ENCODE measurements around the gene MPHOSPH9. TPM values are rescaled to one million over a fixed set of nuclear protein-coding genes. Genes with fewer than 3 reads are reported as not detected.

Gene MPHOSPH9
- total RNA-seq, 4 donors from 2014 or later, result 21.6 to 53.6 (median 39.1) TPM

DNA sequence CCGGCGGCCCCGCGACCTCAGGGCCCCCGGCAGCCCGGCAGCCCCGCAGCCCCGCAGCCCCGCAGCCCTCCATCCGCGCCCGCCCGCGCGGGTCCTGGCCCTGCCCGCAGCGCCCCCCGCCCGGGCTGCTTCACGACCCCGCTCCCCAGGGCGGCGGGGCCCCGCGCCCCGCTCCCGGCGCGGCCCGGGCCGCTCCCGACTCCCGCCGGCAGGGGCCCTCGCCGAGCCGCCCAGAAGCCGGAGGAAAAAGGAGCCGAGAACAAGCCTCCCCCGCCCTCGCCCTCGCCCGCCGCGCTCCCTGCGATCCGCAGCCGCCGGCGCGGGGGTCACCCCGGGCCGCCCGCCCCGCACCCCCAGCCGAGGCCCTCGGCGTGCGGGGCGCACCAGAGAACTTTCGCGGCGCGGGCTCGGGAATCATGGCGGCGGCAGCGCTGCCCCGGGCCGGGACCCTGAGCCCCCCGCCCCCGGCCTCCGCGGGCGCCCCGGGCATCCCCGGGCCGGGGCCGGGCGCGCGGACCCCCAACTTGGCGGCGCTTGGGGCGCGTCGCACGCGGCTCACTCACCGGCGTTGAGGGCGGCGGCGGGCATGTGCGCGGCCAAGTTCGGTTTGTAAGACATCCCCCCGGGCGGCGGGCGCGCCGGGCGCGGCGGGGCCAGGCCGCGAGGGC, 38.2 kb upstream of the MPHOSPH9 start:
- no peak for TF ChIP-seq POLR2A (IDR thresholded peaks at IDR 0.05)
- TF ChIP-seq, protein P1, sequence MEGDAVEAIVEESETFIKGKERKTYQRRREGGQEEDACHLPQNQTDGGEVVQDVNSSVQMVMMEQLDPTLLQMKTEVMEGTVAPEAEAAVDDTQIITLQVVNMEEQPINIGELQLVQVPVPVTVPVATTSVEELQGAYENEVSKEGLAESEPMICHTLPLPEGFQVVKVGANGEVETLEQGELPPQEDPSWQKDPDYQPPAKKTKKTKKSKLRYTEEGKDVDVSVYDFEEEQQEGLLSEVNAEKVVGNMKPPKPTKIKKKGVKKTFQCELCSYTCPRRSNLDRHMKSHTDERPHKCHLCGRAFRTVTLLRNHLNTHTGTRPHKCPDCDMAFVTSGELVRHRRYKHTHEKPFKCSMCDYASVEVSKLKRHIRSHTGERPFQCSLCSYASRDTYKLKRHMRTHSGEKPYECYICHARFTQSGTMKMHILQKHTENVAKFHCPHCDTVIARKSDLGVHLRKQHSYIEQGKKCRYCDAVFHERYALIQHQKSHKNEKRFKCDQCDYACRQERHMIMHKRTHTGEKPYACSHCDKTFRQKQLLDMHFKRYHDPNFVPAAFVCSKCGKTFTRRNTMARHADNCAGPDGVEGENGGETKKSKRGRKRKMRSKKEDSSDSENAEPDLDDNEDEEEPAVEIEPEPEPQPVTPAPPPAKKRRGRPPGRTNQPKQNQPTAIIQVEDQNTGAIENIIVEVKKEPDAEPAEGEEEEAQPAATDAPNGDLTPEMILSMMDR (IDR thresholded peaks at IDR 0.05), result peak in 3 of 6 experiments; percentile 58 to 80 (median 74)
- Histone ChIP-seq H3K27ac (peak overlapping the region in 2 of 3 donors; percentile 68 to 85), H3K9me3 (no peaks in the 10 kb centered on the region), H3K4me3 (replicated peaks in 1 of 3) (peak overlapping the region in 2 of 3 donors; percentile 41 to 68), H3K4me1 (peaks cover 19 to 21% of the 10 kb centered on the region in 2 donors), H3K36me3 (no peaks in the 10 kb centered on the region), H3K27me3 (no peaks in the 10 kb centered on the region)
- DNase-seq, result peak; percentile 67 to 75
- WGBS, 2 donors, result 0% methylated on average over 1 to 9 of the region's 108 CpGs
- intact Hi-C loops (cut with DNase I), result no loop called here

DNA sequence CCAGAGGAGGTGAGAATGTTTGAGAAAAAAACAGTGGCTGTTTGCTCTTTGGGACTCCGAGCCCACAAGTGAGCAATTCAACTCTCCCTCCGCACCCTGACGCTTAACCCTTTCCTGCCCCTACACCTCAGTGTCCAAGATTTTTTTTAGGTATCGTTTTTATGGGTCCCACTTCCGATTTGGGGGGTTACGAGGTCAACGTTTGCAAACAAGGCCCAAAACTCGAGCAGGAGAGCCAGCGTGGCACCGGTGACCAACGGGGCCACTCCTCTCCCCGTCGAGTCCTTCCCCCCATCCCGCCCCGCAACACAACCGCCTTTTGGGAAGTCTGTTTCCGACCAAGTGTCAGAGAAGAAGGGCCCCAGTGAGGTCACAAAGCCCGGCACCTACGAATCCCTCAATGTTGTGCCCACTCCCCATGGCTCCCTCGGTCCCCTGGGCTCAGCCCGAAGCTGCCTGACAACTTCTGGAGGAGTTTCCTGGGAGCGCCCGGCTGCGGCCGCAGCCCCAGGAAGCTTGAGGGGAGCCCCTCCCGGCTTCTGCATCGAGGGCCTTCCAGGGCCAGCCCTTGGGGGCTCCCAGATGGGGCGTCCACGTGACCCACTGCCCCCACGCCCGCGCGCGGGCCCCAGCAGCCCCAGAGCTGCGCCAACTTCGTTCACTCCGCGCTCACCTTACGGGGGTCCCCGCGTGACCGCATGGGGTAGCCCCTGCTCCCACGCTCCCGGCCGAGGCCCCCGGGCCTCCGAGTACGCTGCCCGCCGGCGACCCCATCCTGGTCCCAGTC, 37.5 kb upstream of the MPHOSPH9 start:
- TF ChIP-seq, protein P1 (IDR thresholded peaks at IDR 0.05), result no peak
- TF ChIP-seq POLR2A (IDR thresholded peaks at IDR 0.05), result no peak
- H3K27ac ChIP-seq, result peak overlapping the region; percentile 55 to 85 (median 68)
- 2% methylated on average over 16 to 21 of the region's 51 CpGs for WGBS, 2 donors
- DNase-seq, result peak; percentile 14 to 24
- peaks cover 19 to 21% of the 10 kb centered on the region in 2 donors for H3K4me1 ChIP-seq
- no peaks in the 10 kb centered on the region for H3K9me3 ChIP-seq
- intact Hi-C loops (cut with DNase I), result no loop called here
- no peaks in the 10 kb centered on the region for H3K36me3 ChIP-seq
- no peaks in the 10 kb centered on the region for H3K27me3 ChIP-seq
- H3K4me3 ChIP-seq (replicated peaks in 1 of 3), result peak overlapping the region; percentile 41 to 68 (median 46)

DNA sequence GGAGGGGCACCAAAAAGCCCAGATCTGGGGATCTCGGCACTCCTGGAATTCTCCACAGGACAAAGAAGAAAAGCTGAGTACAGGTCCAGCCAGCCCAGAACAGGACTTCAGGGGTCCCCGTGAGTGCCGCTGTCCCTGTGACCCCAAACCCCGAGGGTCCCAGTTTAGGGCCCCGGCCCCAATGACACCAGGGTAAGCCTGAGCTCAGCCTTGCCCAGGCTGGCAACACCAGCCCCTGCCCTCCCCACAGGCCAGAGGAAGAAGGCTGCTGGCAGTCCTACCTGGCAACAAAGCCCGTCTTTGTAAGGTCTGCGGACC, 36.9 kb upstream of the MPHOSPH9 start:
- WGBS, 2 donors, result 1 to 7% methylated on average over 5 to 7 of the region's 7 CpGs
- Histone ChIP-seq H3K9me3 (no peaks in the 10 kb centered on the region), H3K27me3 (no peaks in the 10 kb centered on the region), H3K36me3 (peaks cover 0 to 3% of the 10 kb centered on the region in 2 donors), H3K27ac (peak overlapping the region; percentile 55 to 85 (median 68)), H3K4me1 (peaks cover 19 to 21% of the 10 kb centered on the region in 2 donors), H3K4me3 (replicated peaks in 1 of 3) (peak overlapping the region in 2 of 3 donors; percentile 19 to 68)
- DNase-seq, result no peak
- intact Hi-C loops (cut with DNase I), result no loop called here
- TF ChIP-seq, protein P1 (IDR thresholded peaks at IDR 0.05), result no peak
- TF ChIP-seq POLR2A (IDR thresholded peaks at IDR 0.05), result no peak

DNA sequence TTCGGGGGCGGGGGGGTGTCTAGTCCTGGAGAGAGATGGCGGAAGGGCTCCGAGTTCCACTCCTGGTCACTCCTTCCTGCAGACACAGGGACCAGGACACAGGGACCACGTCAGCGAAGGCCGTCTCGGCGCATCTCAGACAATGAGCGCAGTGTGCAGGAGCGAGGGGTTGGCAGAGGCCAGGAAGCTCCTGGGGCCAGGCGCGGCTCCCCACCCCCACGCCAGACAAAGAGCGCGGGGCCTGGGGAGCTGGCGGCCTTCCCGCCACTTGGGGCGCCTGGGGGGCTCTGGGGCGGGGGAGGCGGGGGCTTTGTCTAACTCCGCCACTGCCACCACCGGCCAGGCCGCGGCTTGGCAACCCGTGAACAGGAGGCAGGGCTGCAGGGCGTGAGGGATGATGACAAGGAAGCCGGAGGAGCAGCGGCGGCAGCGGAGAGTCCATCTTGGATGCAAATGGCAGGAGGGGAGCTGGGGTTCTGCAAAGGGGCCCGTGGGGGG, 36.5 kb upstream of the MPHOSPH9 start:
- Histone ChIP-seq H3K4me1 (peaks cover 19 to 21% of the 10 kb centered on the region in 2 donors), H3K27me3 (no peaks in the 10 kb centered on the region), H3K36me3 (peaks cover 0 to 7% of the 10 kb centered on the region in 2 donors), H3K27ac (peak overlapping the region; percentile 55 to 85 (median 68)), H3K4me3 (replicated peaks in 1 of 3) (peak overlapping the region in 1 of 3 donors; percentile 68), H3K9me3 (no peaks in the 10 kb centered on the region)
- intact Hi-C loops (cut with DNase I), result no loop called here
- WGBS, 2 donors, result 16 to 39% methylated on average over 9 to 15 of the region's 32 CpGs
- peak; percentile 57 to 59 for DNase-seq
- TF ChIP-seq, protein P1 (IDR thresholded peaks at IDR 0.05), result no peak
- no peak for TF ChIP-seq POLR2A (IDR thresholded peaks at IDR 0.05)

Data from thyroid gland (tissue), 4 donors.